GM18519 (cell line): ENCODE data around the gene HILPDA.
"Not testable (repeated sequence)": the region's sequence is repeated elsewhere in the genome, so short reads cannot be mapped to it uniquely, and the experiment has no call there.

Source experiments
- ATAC-seq: cut with Tn5 transposase; IDR thresholded peaks from one replicate; pipeline ENCODE4 v1.9.1; 2021; ENCODE audit warnings: mild to moderate bottlenecking, moderate library complexity; ENCODE audit not compliant: unreplicated experiment, low FRiP score

The HILPDA gene

GRCh38 chr7:128459394-128459878 lies 3.8 kb downstream of the HILPDA start:
- ATAC-seq, result peak; percentile 39

DNA sequence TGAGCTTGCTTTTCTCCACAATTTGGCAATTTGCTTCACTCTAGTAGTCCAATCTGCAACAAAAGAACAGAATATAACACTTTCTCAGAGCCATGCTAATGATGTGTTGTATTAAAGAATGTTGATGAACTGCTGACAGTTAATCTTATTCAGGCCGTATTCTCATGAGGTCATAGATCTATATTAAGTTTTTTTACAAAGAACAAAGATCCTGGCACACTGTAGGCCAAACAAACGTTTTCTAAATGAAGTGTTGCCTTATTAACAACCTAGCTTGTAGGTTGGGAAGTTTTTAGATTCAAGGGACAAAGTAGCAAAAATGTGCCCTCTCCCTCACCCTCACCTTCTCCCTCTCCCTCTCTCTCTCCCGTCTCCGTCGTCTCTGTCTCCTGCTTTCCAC lies 6.8 kb downstream of the HILPDA start:
- no peak for ATAC-seq

DNA sequence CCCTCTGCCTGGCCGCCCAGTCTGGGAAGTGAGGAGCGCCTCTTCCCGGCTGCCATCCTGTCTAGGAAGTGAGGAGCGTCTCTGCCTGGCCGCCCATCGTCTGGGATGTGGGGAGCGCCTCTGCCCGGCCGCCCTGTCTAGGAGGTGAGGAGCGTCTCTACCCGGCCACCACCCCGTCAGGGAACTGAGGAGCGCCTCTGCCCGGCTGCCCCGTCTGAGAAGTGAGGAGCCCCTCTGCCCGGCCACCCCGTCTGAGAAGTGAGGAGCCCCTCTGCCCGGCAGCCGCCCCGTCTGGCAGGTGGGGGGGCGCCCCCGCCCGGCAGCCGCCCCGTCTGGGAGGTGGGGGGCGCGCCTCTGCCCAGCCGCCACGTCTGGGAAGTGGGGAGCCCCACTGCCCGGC lies 7.7 kb downstream of the HILPDA start:
- ATAC-seq, result not testable (repeated sequence)

- ATAC-seq, result not testable (repeated sequence)
Observed at GRCh38 chr7:128463933-128464332, 8.3 kb downstream of the HILPDA start.

DNA sequence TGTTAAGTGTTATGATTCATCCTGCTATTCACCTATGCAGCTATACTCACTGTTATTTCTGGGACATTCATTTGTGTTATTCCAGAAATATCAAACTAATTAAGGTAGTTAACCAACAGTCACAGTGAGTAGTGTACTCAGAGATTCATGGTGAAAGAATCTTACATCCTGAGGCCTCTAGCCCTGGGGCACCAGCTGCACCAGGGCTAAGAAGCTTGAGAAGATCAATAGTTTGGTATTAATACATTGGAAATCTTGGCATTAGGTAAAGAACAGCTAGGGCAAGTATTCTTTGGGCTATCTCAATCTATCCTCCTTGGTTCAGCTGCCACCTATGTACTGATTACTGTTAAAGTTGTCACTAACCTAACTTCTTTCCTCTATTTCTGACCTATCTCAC lies 11.2 kb downstream of the HILPDA start:
- not testable (repeated sequence) for ATAC-seq

- peak; percentile 74 for ATAC-seq
Observed at GRCh38 chr7:128476402-128477335, 21.0 kb downstream of the HILPDA start, which contains the start of gene METTL2B. Gene METTL2B (plus strand): TSS chr7:128476748. CDS start chr7:128476766, 18 bp downstream.

DNA sequence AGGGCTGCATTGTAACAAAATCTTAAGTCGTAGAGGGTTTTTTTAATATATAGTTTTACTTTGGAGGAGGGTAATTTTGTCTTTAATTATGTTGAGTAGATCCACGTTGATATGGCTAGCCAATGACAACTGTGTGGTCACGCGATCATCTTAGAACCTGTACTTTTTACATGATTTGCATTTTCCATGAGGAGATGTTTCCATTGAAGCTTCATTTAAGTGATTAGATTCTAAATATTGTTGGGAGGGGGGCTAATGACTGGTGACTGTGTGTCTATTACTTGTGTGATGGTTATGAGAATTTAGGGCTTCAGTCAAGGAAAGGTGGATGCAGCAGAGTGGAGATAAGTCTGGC lies 21.6 kb downstream of the HILPDA start:
- ATAC-seq, result not testable (repeated sequence)

DNA sequence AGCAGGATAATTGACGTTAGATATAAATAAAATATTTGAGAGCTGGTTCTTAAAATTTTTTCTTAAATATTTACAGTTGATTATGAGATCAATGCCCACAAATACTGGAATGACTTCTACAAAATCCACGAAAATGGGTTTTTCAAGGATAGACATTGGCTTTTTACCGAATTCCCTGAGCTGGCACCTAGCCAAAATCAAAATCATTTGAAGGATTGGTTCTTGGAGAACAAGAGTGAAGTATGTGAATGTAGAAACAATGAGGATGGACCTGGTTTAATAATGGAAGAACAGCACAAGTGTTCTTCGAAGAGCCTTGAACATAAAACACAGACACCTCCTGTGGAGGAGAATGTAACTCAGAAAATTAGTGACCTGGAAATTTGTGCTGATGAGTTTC lies 23.4 kb downstream of the HILPDA start:
- not testable (repeated sequence) for ATAC-seq

DNA sequence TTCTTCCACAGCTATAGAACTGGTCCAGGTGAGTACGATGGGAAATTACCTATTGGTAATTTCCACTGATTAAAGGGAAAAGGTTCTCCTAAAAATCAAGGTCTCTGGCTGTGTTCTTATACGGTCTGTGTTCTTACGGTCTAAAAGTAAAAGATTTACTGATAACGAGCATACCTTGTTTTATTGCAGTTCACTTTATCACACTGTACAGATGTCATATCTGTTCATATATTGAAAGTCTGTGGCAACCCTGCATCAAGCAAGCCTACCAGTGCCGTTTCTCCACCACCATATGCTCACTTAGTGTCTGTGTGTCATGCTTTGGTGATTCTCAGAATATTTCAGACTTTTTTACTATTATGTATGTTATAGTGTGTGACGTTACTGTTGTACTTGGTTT lies 32.5 kb downstream of the HILPDA start:
- ATAC-seq, result not testable (repeated sequence)

DNA sequence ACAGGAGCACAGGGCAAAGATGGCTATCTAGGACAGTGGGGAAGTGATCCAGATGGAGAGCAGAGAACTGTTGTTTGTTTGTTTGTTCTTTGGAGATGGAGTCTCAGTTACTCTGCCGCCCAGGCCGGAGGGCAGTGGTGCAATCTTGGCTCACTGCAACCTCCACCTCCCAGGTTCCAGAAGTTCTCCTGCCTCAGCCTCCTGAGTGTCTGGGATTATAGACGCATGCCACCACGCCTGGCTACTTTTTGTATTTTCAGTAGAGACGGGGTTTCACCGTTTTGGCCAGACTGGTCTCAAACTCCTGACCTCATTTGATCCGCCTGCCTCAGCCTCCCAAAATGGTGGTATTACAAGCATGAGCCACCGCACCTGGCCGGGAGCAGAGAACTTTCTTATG lies 41.7 kb downstream of the HILPDA start:
- no peak for ATAC-seq

GRCh38 chr7:128505416-128505815 lies 49.7 kb downstream of the HILPDA start:
- not testable (repeated sequence) for ATAC-seq

- not testable (repeated sequence) for ATAC-seq
Observed at GRCh38 chr7:128506819-128507218, 51.1 kb downstream of the HILPDA start.

- not testable (repeated sequence) for ATAC-seq
Observed at GRCh38 chr7:128507321-128507993, 51.8 kb downstream of the HILPDA start.
